Esophagus squamous epithelium (tissue), 5 donors: ENCODE measurements around the gene VSNL1. TPM values are rescaled to one million over a fixed set of nuclear protein-coding genes. Genes with fewer than 3 reads are reported as not detected.
A peak's percentile ranks its signal among the peaks of the same experiment; 100 is the strongest.

Experiments used
- DNase-seq: peaks from one replicate; lab custom pipeline; 2025; lab: John Stamatoyannopoulos, UW
- H3K27ac ChIP-seq, 4 donors: fragments of 200-600 bp; sonication (generic); one replicate each; pipeline ENCODE4 v1.5.1; 2016 to 2019; ENCODE audit warnings: mild to moderate bottlenecking in 1 of 4
- H3K27me3 ChIP-seq, 4 donors: fragments of 200-600 bp; sonication (generic); 1 replicate in 3 of 4; 2 replicates in 1 of 4; pipeline versions ENCODE4 v1.5.1 to v1.6.0; 2017 to 2021; ENCODE audit warnings: antibody characterized with exemption in 1 of 4
- H3K36me3 ChIP-seq, 3 donors: fragments of 200-600 bp; sonication (generic); one replicate each; pipeline ENCODE4 v1.5.1; 2016 to 2019
- H3K4me1 ChIP-seq, 3 donors: fragments of 200-600 bp; sonication (generic); one replicate each; pipeline ENCODE4 v1.5.1; 2017 to 2019
- H3K4me3 ChIP-seq, 4 donors: fragments of 200-600 bp; sonication (generic); 1 replicate in 3 of 4; 2 replicates in 1 of 4; pipeline ENCODE4 v1.5.1; 2016 to 2019; ENCODE audit warnings: mild to moderate bottlenecking in 2 of 4, moderate library complexity in 1 of 4
- H3K9me3 ChIP-seq, 3 donors: fragments of 200-600 bp; sonication (generic); one replicate each; pipeline ENCODE4 v1.5.1; 2016 to 2019
- POLR2A ChIP-seq, 4 donors: fragments of 450-650 bp; IDR thresholded peaks; one replicate each; pipeline ENCODE4 v1.6.1; 2017; ENCODE audit warnings: antibody characterized with exemption in 4 of 4, mild to moderate bottlenecking in 4 of 4, moderate library complexity in 3 of 4
- WGBS, 2 donors: methylation state at CpG; one replicate each; pipeline ENCODE4 v1.1.5; 2018; 5-methylcytosine and 5-hydroxymethylcytosine counted together
- intact Hi-C: fragments of 100-400 bp; cut with DNase I; formaldehyde crosslinking; loops from one replicate; pipeline ENCODE4 v1.15.0; 2022
- total RNA-seq, 4 donors: library from RNA; depleted of rRNA; stranded (reverse); fragments of >200 nt; gene quantifications; one replicate each; pipeline ENCODE4 v1.1.0, GENCODE V29; 2016
- TF ChIP-seq, protein P1 (sequence below), 6 experiments: fragments of 450-650 bp in 4 of 6; fragments of 200-600 bp in 2 of 6; sonication (generic) in 2 of 6; IDR thresholded peaks; one replicate each; pipeline ENCODE4 v1.5.1; 2016 to 2019; ENCODE audit warnings: antibody characterized with exemption in 6 of 6, mild to moderate bottlenecking in 4 of 6, moderate library complexity in 4 of 6
- donor health status: DM: yes; HTN: yes; CAD: no.

VSNL1 gene
- total RNA-seq, 4 donors from 2014 or later: 39.1 to 88.3 (median 51.0) TPM

DNA sequence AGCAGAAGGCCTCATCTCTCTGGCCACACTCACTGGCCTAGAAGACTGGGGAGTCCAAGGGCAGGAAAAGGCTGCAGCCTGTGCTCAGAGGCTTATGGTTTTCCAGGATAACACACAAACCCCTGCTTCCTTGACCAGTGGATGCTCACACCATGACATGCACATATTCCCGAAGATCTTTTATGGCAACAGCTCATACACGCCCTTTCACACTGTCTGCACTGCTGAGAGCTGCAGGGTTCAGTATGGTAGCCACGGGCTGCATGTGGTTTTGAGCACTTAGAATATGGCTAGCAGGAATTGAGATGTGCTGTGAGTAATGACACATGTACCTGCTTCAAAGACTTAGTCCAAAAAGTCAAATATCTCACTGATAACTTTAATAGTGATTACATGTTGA lies 95.8 kb downstream of the VSNL1 start:
- TF ChIP-seq, protein P1, sequence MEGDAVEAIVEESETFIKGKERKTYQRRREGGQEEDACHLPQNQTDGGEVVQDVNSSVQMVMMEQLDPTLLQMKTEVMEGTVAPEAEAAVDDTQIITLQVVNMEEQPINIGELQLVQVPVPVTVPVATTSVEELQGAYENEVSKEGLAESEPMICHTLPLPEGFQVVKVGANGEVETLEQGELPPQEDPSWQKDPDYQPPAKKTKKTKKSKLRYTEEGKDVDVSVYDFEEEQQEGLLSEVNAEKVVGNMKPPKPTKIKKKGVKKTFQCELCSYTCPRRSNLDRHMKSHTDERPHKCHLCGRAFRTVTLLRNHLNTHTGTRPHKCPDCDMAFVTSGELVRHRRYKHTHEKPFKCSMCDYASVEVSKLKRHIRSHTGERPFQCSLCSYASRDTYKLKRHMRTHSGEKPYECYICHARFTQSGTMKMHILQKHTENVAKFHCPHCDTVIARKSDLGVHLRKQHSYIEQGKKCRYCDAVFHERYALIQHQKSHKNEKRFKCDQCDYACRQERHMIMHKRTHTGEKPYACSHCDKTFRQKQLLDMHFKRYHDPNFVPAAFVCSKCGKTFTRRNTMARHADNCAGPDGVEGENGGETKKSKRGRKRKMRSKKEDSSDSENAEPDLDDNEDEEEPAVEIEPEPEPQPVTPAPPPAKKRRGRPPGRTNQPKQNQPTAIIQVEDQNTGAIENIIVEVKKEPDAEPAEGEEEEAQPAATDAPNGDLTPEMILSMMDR (IDR thresholded peaks at IDR 0.05): no peak
- no peak for TF ChIP-seq POLR2A (IDR thresholded peaks at IDR 0.05)
- H3K36me3 ChIP-seq: peaks cover 0 to 25% (median 0%) of the 10 kb centered on the region in 3 donors
- H3K4me3 ChIP-seq: no peak overlapping the region
- no peaks in the 10 kb centered on the region for H3K4me1 ChIP-seq
- H3K27ac ChIP-seq: no peak overlapping the region
- 76 to 90% methylated on average over 3 of the region's 3 CpGs for WGBS, 2 donors
- no peaks in the 10 kb centered on the region for H3K9me3 ChIP-seq
- intact Hi-C loops: no loop called here
- DNase-seq: no peak
- no peaks in the 10 kb centered on the region for H3K27me3 ChIP-seq

DNA sequence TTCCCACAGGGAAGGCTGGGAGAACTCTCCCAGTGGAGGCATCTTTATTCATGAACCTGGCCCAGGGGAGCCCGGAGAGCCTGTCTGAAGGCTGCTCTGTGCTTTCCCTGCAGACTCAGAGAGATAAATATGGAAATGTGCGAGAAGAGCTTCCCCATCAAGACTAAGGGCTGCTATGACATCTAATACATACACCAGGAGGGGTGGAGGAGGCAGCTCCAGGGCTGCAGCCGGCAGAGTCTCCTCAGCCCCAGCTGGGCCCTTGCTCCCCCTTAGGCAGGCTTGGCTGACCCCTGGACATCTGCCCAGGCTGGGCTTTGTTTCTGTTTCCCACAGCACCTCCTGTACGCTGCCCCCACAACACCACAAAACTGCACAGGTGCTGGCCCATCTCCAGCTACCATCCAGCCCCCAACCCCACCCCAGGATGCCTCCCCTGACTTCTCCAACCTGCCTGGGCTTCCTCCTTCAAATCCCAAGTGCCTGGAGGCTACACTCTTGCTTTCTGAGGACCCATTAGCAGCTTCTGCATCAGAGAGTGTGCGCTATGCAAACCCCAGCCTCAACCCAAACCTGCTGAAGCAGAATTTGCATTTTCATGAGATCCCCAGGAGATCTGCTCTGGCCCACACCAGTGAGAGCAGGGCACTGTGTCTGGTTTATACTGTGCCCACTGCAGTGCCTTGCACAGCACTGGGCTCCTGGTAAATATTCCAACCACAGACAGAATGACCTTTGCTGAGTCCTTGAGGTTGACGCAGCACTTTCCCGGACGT lies 96.8 kb downstream of the VSNL1 start:
- H3K4me3 ChIP-seq: no peak overlapping the region
- TF ChIP-seq, protein P1 (IDR thresholded peaks at IDR 0.05): no peak
- no peak for TF ChIP-seq POLR2A (IDR thresholded peaks at IDR 0.05)
- no peak overlapping the region for H3K27ac ChIP-seq
- peaks cover 0 to under 1% (median 0%) of the 10 kb centered on the region in 3 donors for H3K4me1 ChIP-seq
- H3K9me3 ChIP-seq: no peaks in the 10 kb centered on the region
- peaks cover 0 to 21% (median 0%) of the 10 kb centered on the region in 3 donors for H3K36me3 ChIP-seq
- DNase-seq: no peak
- 75 to 85% methylated on average over 6 to 7 of the region's 8 CpGs for WGBS, 2 donors
- no peaks in the 10 kb centered on the region for H3K27me3 ChIP-seq
- intact Hi-C loops: no loop called here

- 83 to 100% methylated on average over 1 to 7 of the region's 7 CpGs for WGBS, 2 donors
- TF ChIP-seq, protein P1 (IDR thresholded peaks at IDR 0.05): no peak
- no peak for TF ChIP-seq POLR2A (IDR thresholded peaks at IDR 0.05)
- Histone ChIP-seq H3K36me3 (peaks cover 0 to 16% (median 0%) of the 10 kb centered on the region in 3 donors), H3K27me3 (no peaks in the 10 kb centered on the region), H3K4me3 (no peak overlapping the region), H3K4me1 (peaks cover 0 to 10% (median 7%) of the 10 kb centered on the region in 3 donors), H3K9me3 (no peaks in the 10 kb centered on the region), H3K27ac (no peak overlapping the region)
- no peak for DNase-seq
- intact Hi-C loops: no loop called here
Observed at GRCh38 chr2:17638196-17638743, 97.8 kb downstream of the VSNL1 start.

GRCh38 chr2:17640406-17640805 lies 99.9 kb downstream of the VSNL1 start:
- Histone ChIP-seq H3K4me1 (peaks cover 0 to 32% (median 22%) of the 10 kb centered on the region in 3 donors), H3K4me3 (no peak overlapping the region), H3K27ac (no peak overlapping the region), H3K9me3 (no peaks in the 10 kb centered on the region), H3K36me3 (peaks cover 0 to 16% (median 0%) of the 10 kb centered on the region in 3 donors), H3K27me3 (no peaks in the 10 kb centered on the region)
- TF ChIP-seq POLR2A (IDR thresholded peaks at IDR 0.05): no peak
- TF ChIP-seq, protein P1 (IDR thresholded peaks at IDR 0.05): no peak
- WGBS, 2 donors: 83 to 87% methylated on average over 2 of the region's 2 CpGs
- intact Hi-C loops: no loop called here
- no peak for DNase-seq

- no peak for DNase-seq
- Histone ChIP-seq H3K4me3 (no peak overlapping the region), H3K4me1 (peaks cover 0 to 48% (median 27%) of the 10 kb centered on the region in 3 donors), H3K27ac (peak overlapping the region; percentile 47 to 77 (median 72)), H3K27me3 (no peaks in the 10 kb centered on the region), H3K36me3 (peaks cover 0 to 7% (median 0%) of the 10 kb centered on the region in 3 donors), H3K9me3 (no peaks in the 10 kb centered on the region)
- TF ChIP-seq POLR2A (IDR thresholded peaks at IDR 0.05): no peak
- TF ChIP-seq, protein P1 (IDR thresholded peaks at IDR 0.05): no peak
- intact Hi-C loops: no loop called here
- WGBS, 2 donors: 12 to 38% methylated on average over 4 to 6 of the region's 6 CpGs
Observed at GRCh38 chr2:17643031-17643615, 102.6 kb downstream of the VSNL1 start.
